Progenitor cell of endocrine pancreas (in vitro differentiated cells): ENCODE results near the gene DCAF4L1. TPM values are rescaled to one million over a fixed set of nuclear protein-coding genes. Genes with fewer than 3 reads are reported as not detected.

Experiments
- DNase-seq: peaks from one replicate; pipeline ENCODE4 v3.0.0; 2021; ENCODE audit warnings: low spot score; ENCODE audit not compliant: unreplicated experiment
- H3K27ac Mint-ChIP-seq: 2 replicates; pipeline ENCODE4 v1.8.0; 2021; ENCODE audit warnings: mild to moderate bottlenecking, moderate library complexity, mixed read lengths
- H3K27me3 Mint-ChIP-seq: 2 replicates; pipeline ENCODE4 v1.8.0; 2021; ENCODE audit warnings: mixed read lengths
- H3K36me3 Mint-ChIP-seq: 2 replicates; pipeline ENCODE4 v1.8.0; 2022; ENCODE audit warnings: mixed read lengths; ENCODE audit not compliant: insufficient read depth
- H3K4me1 Mint-ChIP-seq: 2 replicates; pipeline ENCODE4 v1.8.0; 2021; ENCODE audit warnings: low read depth, mixed read lengths
- H3K4me3 Mint-ChIP-seq: 2 replicates; pipeline ENCODE4 v1.8.0; 2021; ENCODE audit warnings: low read depth, mild to moderate bottlenecking, moderate library complexity, mixed read lengths
- H3K9me3 Mint-ChIP-seq: 2 replicates; pipeline ENCODE4 v1.8.0; 2021; ENCODE audit warnings: low read depth, mixed read lengths
- CTCF ChIP-seq: fragments of 200-600 bp; sonication (generic); IDR thresholded peaks from one replicate; pipeline ENCODE4 v1.5.0; 2021; ENCODE audit warnings: antibody characterized with exemption, mild to moderate bottlenecking; ENCODE audit not compliant: unreplicated experiment
- total RNA-seq: library from RNA; stranded (reverse); gene quantifications from 2 replicates; pipeline ENCODE4 v1.2.1, GENCODE V29; 2021

Gene DCAF4L1
- total RNA-seq, 1 donor from 2014 or later = 0.17 TPM

- Mint-ChIP-seq H3K36me3 (peaks cover 3% of the 10 kb centered on the region), H3K4me3 (no peak overlapping the region), H3K4me1 (peaks cover 2% of the 10 kb centered on the region), H3K27me3 (no peaks in the 10 kb centered on the region), H3K27ac (no peak overlapping the region), H3K9me3 (no peaks in the 10 kb centered on the region)
- TF ChIP-seq CTCF = no peak
- DNase-seq = no peak
Measured at GRCh38 chr4:42015438-42015837, 33.9 kb downstream of the DCAF4L1 start.

GRCh38 chr4:42018451-42018850 is 36.9 kb downstream of the DCAF4L1 start:
- peaks cover 12% of the 10 kb centered on the region for H3K36me3 Mint-ChIP-seq
- no peak overlapping the region for H3K4me3 Mint-ChIP-seq
- TF ChIP-seq CTCF = no peak

More at GRCh38 chr4:42018451-42018850, 36.9 kb downstream of the DCAF4L1 start:
- H3K9me3 Mint-ChIP-seq = no peaks in the 10 kb centered on the region
- H3K27me3 Mint-ChIP-seq = no peaks in the 10 kb centered on the region
- H3K4me1 Mint-ChIP-seq = peaks cover 2% of the 10 kb centered on the region
- DNase-seq = no peak
- no peak overlapping the region for H3K27ac Mint-ChIP-seq

Other genes with a start within 250 kb of the DCAF4L1 start
- gene PHOX2B, start 233.0 kb upstream of the DCAF4L1 start, total RNA-seq = not detected in 2 replicates
- 63.7 and 65.9 TPM in 2 replicates for gene TMEM33, start 46.3 kb upstream of the DCAF4L1 start, total RNA-seq
- 67.3 and 67.9 TPM in 2 replicates for gene SLC30A9, start 8.8 kb downstream of the DCAF4L1 start, total RNA-seq
- 0.55 and 0.78 TPM in 2 replicates for gene BEND4, start 170.9 kb downstream of the DCAF4L1 start, total RNA-seq